ENCODE measurements around the gene SLC5A6.

DNA sequence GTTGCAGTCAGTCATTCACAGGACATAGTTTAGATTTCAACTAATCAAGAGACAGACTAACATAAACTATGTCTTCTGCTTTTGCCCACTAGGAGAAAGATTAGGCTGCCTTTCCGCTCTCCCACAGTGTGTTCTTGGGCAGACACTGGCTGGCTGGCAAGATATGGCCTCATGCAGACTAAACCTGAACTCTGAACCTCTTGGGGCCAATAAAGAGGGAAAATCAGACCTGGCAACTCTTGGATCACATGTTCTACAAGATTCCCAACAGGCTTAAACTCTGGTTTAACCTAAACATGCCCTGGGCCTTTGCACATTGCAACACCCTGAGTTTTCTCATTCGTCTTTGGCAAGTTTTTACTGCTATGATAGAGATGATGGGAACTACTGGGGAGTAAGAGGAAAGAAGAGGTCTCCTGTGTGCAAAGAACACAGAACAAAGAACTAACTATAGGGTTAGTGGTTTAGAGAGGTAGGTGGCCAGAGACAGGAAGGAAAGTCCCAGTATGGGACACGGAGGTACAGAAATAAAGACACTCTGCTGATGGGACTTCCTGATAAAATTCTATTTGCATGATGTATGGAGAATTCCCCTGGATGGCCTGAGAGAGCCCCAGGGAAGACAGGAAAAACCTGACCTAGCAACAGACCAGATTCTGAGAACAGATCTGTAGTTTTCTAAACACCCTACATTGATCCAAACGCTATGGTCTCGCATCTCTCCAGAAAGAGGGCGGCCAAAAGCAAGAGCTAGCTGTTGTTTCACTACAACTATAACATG, 2.3 kb downstream of the SLC5A6 start:
- no peak for TF ChIP-seq POLR2A (IDR thresholded peaks at IDR 0.05; ENCODE audit: low read length)
- no peak for TF ChIP-seq GATA1 (IDR thresholded peaks at IDR 0.05; ENCODE audit: low read depth, low read length)

Data from erythroblast (primary cell).